ENCODE results near the gene CDH24.
A peak's percentile ranks its signal among the peaks of the same experiment; 100 is the strongest.

Gene CDH24

GRCh38 chr14:23093991-23094665 lies 36.8 kb upstream of the CDH24 start:
- TF ChIP-seq, protein P1, sequence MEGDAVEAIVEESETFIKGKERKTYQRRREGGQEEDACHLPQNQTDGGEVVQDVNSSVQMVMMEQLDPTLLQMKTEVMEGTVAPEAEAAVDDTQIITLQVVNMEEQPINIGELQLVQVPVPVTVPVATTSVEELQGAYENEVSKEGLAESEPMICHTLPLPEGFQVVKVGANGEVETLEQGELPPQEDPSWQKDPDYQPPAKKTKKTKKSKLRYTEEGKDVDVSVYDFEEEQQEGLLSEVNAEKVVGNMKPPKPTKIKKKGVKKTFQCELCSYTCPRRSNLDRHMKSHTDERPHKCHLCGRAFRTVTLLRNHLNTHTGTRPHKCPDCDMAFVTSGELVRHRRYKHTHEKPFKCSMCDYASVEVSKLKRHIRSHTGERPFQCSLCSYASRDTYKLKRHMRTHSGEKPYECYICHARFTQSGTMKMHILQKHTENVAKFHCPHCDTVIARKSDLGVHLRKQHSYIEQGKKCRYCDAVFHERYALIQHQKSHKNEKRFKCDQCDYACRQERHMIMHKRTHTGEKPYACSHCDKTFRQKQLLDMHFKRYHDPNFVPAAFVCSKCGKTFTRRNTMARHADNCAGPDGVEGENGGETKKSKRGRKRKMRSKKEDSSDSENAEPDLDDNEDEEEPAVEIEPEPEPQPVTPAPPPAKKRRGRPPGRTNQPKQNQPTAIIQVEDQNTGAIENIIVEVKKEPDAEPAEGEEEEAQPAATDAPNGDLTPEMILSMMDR (IDR thresholded peaks at IDR 0.05; ENCODE audit: low read depth, low read length), result peak; percentile 32
- no peak for DNase-seq (ENCODE audit: extremely low read depth, low read depth)

DNA sequence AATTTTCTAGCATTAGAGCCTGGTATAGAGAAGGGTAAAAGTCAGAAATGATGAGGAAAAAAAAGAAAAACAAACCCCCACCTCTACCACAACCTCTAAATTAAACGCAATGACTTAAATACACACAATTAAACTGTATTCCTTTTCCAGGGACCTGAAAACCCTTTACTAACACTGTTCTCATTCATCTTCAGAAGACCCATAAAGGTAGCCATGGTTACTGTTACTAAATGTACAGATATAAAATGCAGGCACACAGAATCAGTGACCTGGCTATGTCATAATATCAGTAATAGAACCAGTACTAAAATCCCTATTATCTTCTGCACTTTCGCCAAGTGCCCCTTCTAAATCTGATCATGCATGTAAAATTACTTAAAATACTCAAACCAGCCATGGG lies 36.2 kb upstream of the CDH24 start:
- TF ChIP-seq, protein P1 (IDR thresholded peaks at IDR 0.05; ENCODE audit: low read depth, low read length), result no peak

DNA sequence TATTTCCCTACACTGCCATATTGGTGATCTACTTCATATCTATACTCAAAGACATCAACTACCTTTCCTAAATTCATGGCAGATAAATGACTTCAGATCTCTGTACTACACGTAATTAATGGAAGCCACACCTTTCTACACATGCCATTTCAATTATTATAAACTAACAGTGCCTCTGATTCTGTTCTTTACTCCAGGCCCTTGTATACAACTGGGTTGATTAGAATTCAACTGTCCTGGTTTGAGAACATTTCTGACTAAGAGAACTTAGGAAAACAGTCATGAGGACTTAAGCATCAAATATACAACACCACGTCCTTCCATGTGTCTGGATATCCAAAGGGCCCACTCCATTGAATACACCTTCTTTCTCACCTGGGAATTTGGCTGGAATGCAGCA lies 35.8 kb upstream of the CDH24 start:
- no peak for DNase-seq (ENCODE audit: extremely low read depth, low read depth)
- TF ChIP-seq, protein P1 (IDR thresholded peaks at IDR 0.05; ENCODE audit: low read depth, low read length), result no peak

More for the DNA sequence above, 36.2 kb upstream of the CDH24 start:
- DNase-seq (ENCODE audit: extremely low read depth, low read depth), result no peak

DNA sequence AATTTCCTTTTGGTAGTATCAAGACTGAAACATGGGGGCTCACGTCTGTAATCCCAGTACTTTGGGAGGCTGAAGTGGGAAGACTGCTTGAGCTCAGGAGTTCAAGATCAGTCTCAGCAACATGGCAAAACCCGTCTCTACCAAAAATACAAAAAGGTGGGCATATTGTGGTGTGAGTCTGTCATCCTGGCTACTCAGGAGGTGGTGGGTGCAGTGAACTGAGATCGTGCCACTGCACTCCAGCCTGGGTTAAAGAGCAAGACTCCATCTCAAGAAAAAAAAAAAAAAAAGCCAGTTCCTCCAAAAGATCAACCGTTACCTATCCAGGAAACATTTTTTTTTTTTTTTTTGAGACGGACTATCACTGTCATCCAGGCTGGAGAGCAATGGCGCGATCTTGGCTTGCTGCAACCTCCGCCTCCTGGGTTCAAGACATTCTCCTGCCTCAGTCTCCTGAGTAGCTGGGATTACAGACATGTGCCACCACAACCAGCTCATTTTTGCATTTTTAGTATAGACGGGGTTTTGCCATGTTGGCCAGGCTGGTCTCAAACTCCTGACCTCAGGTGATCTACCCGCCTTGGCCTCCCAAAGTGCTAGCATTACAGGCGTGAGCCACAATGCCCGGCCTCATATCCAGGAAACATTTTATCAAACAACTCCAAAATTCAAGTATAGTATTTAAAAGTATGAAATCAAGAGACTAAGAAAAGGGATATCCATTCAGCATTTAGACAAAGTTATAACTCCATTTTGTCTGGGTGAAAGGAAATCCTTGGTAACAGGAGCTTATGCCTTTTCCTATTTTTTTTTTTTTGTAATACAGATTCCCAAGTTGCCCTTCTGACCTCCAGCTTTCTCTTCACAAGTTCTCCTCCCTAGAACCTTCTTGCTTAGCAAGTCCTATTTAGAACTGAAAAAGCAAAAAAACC lies 34.2 kb upstream of the CDH24 start:
- TF ChIP-seq, protein P1 (IDR thresholded peaks at IDR 0.05; ENCODE audit: low read depth, low read length), result no peak
- no peak for DNase-seq (ENCODE audit: extremely low read depth, low read depth)

- TF ChIP-seq, protein P1 (IDR thresholded peaks at IDR 0.05; ENCODE audit: low read depth, low read length), result no peak
- DNase-seq (ENCODE audit: extremely low read depth, low read depth), result no peak
Measured at GRCh38 chr14:23090254-23090636, 32.9 kb upstream of the CDH24 start.

DNA sequence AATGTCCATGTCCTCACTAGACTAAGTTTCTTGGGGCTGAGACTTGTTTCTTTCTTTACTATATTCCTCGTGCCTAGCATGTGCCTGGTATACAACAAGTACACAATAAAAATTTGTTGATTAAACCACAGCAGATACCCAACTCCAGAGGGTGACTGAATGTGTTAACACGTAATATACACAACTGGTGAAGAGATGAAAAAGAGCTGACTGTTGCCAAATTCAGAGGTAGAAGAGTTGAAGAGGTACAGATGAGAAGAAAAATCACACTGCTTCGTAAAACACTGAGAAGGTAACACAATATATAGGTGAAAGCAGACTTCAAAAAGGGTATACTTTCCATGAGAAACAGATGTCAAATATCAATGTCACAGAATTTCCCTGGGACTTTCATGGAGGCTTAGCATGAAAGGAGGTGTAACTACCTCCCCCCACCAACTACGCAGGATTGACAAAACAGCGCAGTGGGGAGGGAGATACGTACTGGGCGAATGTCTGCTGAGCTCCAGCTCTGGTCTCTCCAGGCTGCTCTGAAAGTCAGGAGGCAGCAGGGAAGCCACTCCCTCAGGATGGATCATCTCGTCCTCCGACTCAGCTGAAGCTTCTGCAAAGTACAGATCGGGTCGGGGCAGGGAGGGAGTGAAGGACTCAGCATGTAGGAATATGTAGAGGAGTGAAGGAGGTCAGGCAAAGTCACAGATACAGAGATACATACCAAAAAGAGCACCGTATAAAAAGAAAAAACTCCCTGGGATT lies 32.4 kb upstream of the CDH24 start:
- DNase-seq (ENCODE audit: extremely low read depth, low read depth), result no peak

More for the DNA sequence above, 32.4 kb upstream of the CDH24 start:
- TF ChIP-seq, protein P1 (IDR thresholded peaks at IDR 0.05; ENCODE audit: low read depth, low read length), result no peak

Data from AG09319 (cell line).